MV-4-11 (cell line): ENCODE measurements around the gene CPLANE2.
A peak's percentile ranks its signal among the peaks of the same experiment; 100 is the strongest.

ENCODE experiments used
- DNase-seq: peaks from one replicate; lab custom pipeline; 2025; lab: John Stamatoyannopoulos, UW

The CPLANE2 gene

GRCh38 chr1:16187748-16188401 lies 49.1 kb downstream of the CPLANE2 start:
- DNase-seq = peak; percentile 15

GRCh38 chr1:16186655-16187235 lies 50.2 kb downstream of the CPLANE2 start:
- no peak for DNase-seq

GRCh38 chr1:16184557-16185303 lies 52.3 kb downstream of the CPLANE2 start:
- DNase-seq = no peak

GRCh38 chr1:16183765-16184556 lies 53.0 kb downstream of the CPLANE2 start:
- no peak for DNase-seq

GRCh38 chr1:16183179-16183578 lies 53.8 kb downstream of the CPLANE2 start:
- peak; percentile 57 for DNase-seq

GRCh38 chr1:16181887-16182719 lies 54.9 kb downstream of the CPLANE2 start:
- no peak for DNase-seq
